Suprapubic skin (tissue), 3 donors: ENCODE results near the gene F7.

Experiments used
- CTCF ChIP-seq, 2 donors: fragments of 200-600 bp in 1 of 2; fragments of 450-650 bp in 1 of 2; sonication (generic) in 1 of 2; IDR thresholded peaks; one replicate each; pipeline ENCODE4 v1.5.1; 2016 to 2019; ENCODE audit warnings: antibody characterized with exemption in 2 of 2, mild to moderate bottlenecking in 1 of 2, moderate library complexity in 1 of 2
- POLR2A ChIP-seq, 2 donors: fragments of 450-650 bp; IDR thresholded peaks; one replicate each; pipeline ENCODE4 v1.6.1; 2017; ENCODE audit warnings: antibody characterized with exemption in 2 of 2, mild to moderate bottlenecking in 2 of 2, moderate library complexity in 2 of 2

- TF ChIP-seq CTCF (IDR thresholded peaks at IDR 0.05): no peak
- TF ChIP-seq POLR2A (IDR thresholded peaks at IDR 0.05): no peak
These were observed 35.3 kb downstream of the F7 start for GRCh38 chr13:113140677-113141600.
